HCT116 (cell line): Measurements from ENCODE around the gene U2AF1L4.

Experiments used
- CTCF ChIP-seq, 3 experiments: fragments of 200-600 bp in 1 of 3; sonication (generic) in 1 of 3; IDR thresholded peaks in 2 of 3; conservative IDR thresholded peaks in 1 of 3; 2 replicates each; pipeline ENCODE4 v1.5.1; 2012 to 2017; ENCODE audit warnings: low read depth in 2 of 3, low read length in 2 of 3, antibody characterized with exemption in 1 of 3, borderline replicate concordance in 1 of 3, control low read depth in 1 of 3, mild to moderate bottlenecking in 1 of 3, mixed read lengths in 1 of 3, mixed run types in 1 of 3, moderate library complexity in 1 of 3; ENCODE audit not compliant: insufficient read depth in 1 of 3
- EZH2 ChIP-seq: fragments of 200-600 bp; sonication (generic); IDR thresholded peaks from 2 replicates; pipeline ENCODE4 v1.6.1; 2017; ENCODE audit warnings: antibody characterized with exemption, mixed run types
- EZH2phosphoT487 ChIP-seq: fragments of 200-600 bp; IDR thresholded peaks from 2 replicates; pipeline ENCODE4 v1.6.1; 2018; ENCODE audit warnings: antibody characterized with exemption, borderline replicate concordance
- MAX ChIP-seq: IDR thresholded peaks from 2 replicates; pipeline ENCODE4 v1.6.1; 2012
- SP1 ChIP-seq: IDR thresholded peaks from 2 replicates; pipeline ENCODE4 v1.6.1; 2012; ENCODE audit warnings: low read depth
- SRF ChIP-seq: IDR thresholded peaks from 2 replicates; pipeline ENCODE4 v1.6.1; 2012; ENCODE audit warnings: low read depth
- TCF7L2 ChIP-seq: IDR thresholded peaks from 2 replicates; pipeline ENCODE4 v1.7.0; 2011; ENCODE audit warnings: borderline replicate concordance, inconsistent platforms; ENCODE audit not compliant: insufficient read depth, insufficient read length; ENCODE audit errors: extremely low read depth
- YY1 ChIP-seq: IDR thresholded peaks from 2 replicates; pipeline ENCODE4 v1.6.1; 2011; ENCODE audit warnings: low read length, low read depth, moderate library complexity, mild to moderate bottlenecking; ENCODE audit not compliant: insufficient replicate concordance; ENCODE audit errors: extremely low read depth
- ZFX ChIP-seq: fragments of 450-650 bp; IDR thresholded peaks from 2 replicates; pipeline ENCODE4 v1.6.1; 2017

GRCh38 chr19:35777961-35778360 is 32.7 kb upstream of the U2AF1L4 start:
- TF ChIP-seq CTCF (IDR thresholded peaks at IDR 0.05 in 2 of 3, conservative IDR thresholded peaks at IDR 0.05 in 1 of 3; ENCODE audit: borderline replicate concordance in 1 of 3, insufficient read depth in 1 of 3, low read depth in 2 of 3, low read length in 2 of 3), result no peak
- TF ChIP-seq EZH2, result no peak
- TF ChIP-seq SP1, result no peak
- no peak for TF ChIP-seq SRF
- TF ChIP-seq MAX, result no peak
- TF ChIP-seq TCF7L2, result no peak
- no peak for TF ChIP-seq YY1
- no peak for TF ChIP-seq ZFX
- TF ChIP-seq EZH2phosphoT487, result no peak
